Neural cell (in vitro differentiated cells): ENCODE data around the gene TF. TPM values are rescaled to one million over a fixed set of nuclear protein-coding genes. Genes with fewer than 3 reads are reported as not detected.
"Not testable (repeated sequence)": the region's sequence is repeated elsewhere in the genome, so short reads cannot be mapped to it uniquely, and the experiment has no call there.

Source experiments
- H2AFZ ChIP-seq: fragments of 200-600, 300-800 bp; sonication (generic), shearing (Covaris generic); 2 replicates; pipeline ENCODE4 v1.6.0; 2014; ENCODE audit warnings: low read depth, mild to moderate bottlenecking, antibody characterized with exemption, low read length, moderate library complexity
- H3F3A ChIP-seq: fragments of 200-600 bp; shearing (Covaris generic); 2 replicates; pipeline ENCODE4 v1.6.1; 2016; ENCODE audit warnings: mild to moderate bottlenecking, moderate library complexity, mixed read lengths, antibody characterized with exemption, low read length; ENCODE audit not compliant: insufficient read depth, poor library complexity, severe bottlenecking
- H3K27ac ChIP-seq: fragments of 200-600, 300-800 bp; sonication (generic), shearing (Covaris generic); 2 replicates; pipeline ENCODE4 v1.5.1; 2014; ENCODE audit warnings: mild to moderate bottlenecking, low read length, moderate library complexity
- H3K27me3 ChIP-seq: fragments of 300-800, 200-600 bp; sonication (generic), shearing (Covaris generic); 2 replicates; pipeline ENCODE4 v1.6.0; 2014; ENCODE audit warnings: mild to moderate bottlenecking, low read depth, low read length, moderate library complexity; ENCODE audit not compliant: insufficient read depth
- H3K36me3 ChIP-seq: fragments of 300-800, 200-600 bp; sonication (generic), shearing (Covaris generic); 2 replicates; pipeline ENCODE4 v1.5.1; 2014; ENCODE audit warnings: mild to moderate bottlenecking, antibody characterized with exemption, low read length, moderate library complexity; ENCODE audit not compliant: insufficient read depth
- H3K4me2 ChIP-seq: fragments of 300-800, 200-600 bp; sonication (generic), shearing (Covaris generic); 2 replicates; pipeline ENCODE4 v1.6.0; 2014; ENCODE audit warnings: mild to moderate bottlenecking, low read length
- H3K4me3 ChIP-seq: fragments of 300-800, 200-600 bp; sonication (generic), shearing (Covaris generic); 2 replicates; pipeline ENCODE4 v1.5.1; 2014; ENCODE audit warnings: mild to moderate bottlenecking, low read length, moderate library complexity
- H3K79me2 ChIP-seq: fragments of 200-600 bp; shearing (Covaris generic); replicated peaks from 2 replicates; pipeline ENCODE4 v1.6.0; 2014; ENCODE audit warnings: mild to moderate bottlenecking, low read length, moderate library complexity; ENCODE audit not compliant: insufficient read depth
- H3K9ac ChIP-seq: fragments of 300-800, 200-600 bp; sonication (generic), shearing (Covaris generic); 2 replicates; pipeline ENCODE4 v1.6.1; 2016; ENCODE audit warnings: mild to moderate bottlenecking, low read length, mixed read lengths
- H3K9me2 ChIP-seq: fragments of 200-600 bp; shearing (Covaris generic); 2 replicates; pipeline ENCODE4 v1.6.1; 2016; ENCODE audit warnings: mild to moderate bottlenecking, low read length, mixed read lengths; ENCODE audit not compliant: insufficient read depth
- H3K9me3 ChIP-seq: fragments of 200-600, 300-800 bp; sonication (generic), shearing (Covaris generic); 2 replicates; pipeline ENCODE4 v1.6.1; 2016; ENCODE audit warnings: mild to moderate bottlenecking, mixed run types, low read length, moderate library complexity, mixed read lengths
- H4K20me1 ChIP-seq: fragments of 200-600 bp; shearing (Covaris generic); 2 replicates; pipeline ENCODE4 v1.6.1; 2016; ENCODE audit warnings: mild to moderate bottlenecking, mixed run types; ENCODE audit not compliant: insufficient read depth
- CTCF ChIP-seq: fragments of 450-650 bp; IDR thresholded peaks from 2 replicates; pipeline ENCODE4 v1.5.1; 2014; ENCODE audit warnings: antibody characterized with exemption, mild to moderate bottlenecking, moderate library complexity; ENCODE audit not compliant: poor library complexity, severe bottlenecking
- EP300 ChIP-seq: fragments of 450-650 bp; conservative IDR thresholded peaks from 2 replicates; pipeline ENCODE4 v1.6.1; 2014; ENCODE audit warnings: antibody characterized with exemption, mild to moderate bottlenecking, moderate library complexity; ENCODE audit not compliant: poor library complexity, severe bottlenecking
- EZH2 ChIP-seq: fragments of 200-600, 300-800 bp; shearing (Covaris generic), sonication (generic); IDR thresholded peaks from 2 replicates; pipeline ENCODE4 v1.6.1; 2014; ENCODE audit warnings: antibody characterized with exemption, low read length, borderline replicate concordance, mild to moderate bottlenecking; ENCODE audit not compliant: insufficient read depth, poor library complexity, severe bottlenecking
- MXI1 ChIP-seq: fragments of 450-650 bp; conservative IDR thresholded peaks from 2 replicates; pipeline ENCODE4 v1.6.1; 2014; ENCODE audit warnings: antibody characterized with exemption, mild to moderate bottlenecking; ENCODE audit not compliant: poor library complexity, severe bottlenecking
- POLR2AphosphoS5 ChIP-seq: IDR thresholded peaks from 2 replicates; pipeline ENCODE4 v1.6.1; 2012
- RAD21 ChIP-seq: fragments of 450-650 bp; conservative IDR thresholded peaks from 2 replicates; pipeline ENCODE4 v1.6.1; 2014; ENCODE audit warnings: antibody characterized with exemption, mild to moderate bottlenecking, moderate library complexity
- REST ChIP-seq: IDR thresholded peaks from 2 replicates; pipeline ENCODE4 v1.6.1; 2012; ENCODE audit warnings: borderline replicate concordance
- SMC3 ChIP-seq: fragments of 450-650 bp; conservative IDR thresholded peaks from 2 replicates; pipeline ENCODE4 v1.6.1; 2014; ENCODE audit warnings: antibody characterized with exemption, mild to moderate bottlenecking, moderate library complexity; ENCODE audit not compliant: poor library complexity
- TAF1 ChIP-seq: IDR thresholded peaks from 2 replicates; pipeline ENCODE4 v1.6.1; 2012; ENCODE audit warnings: low read depth
- polyA plus RNA-seq: library from polyadenylated mRNA; depleted of rRNA; stranded (reverse); fragments of >200 nt; gene quantifications from 2 replicates; pipeline ENCODE4 v1.2.3, GENCODE V29; 2014

The TF gene
- polyA plus RNA-seq, 1 donor from 2014 or later: 1.4 TPM

GRCh38 chr3:133732231-133732630, 14.0 kb upstream of the TF start:
- H3K9me2 ChIP-seq, H4K20me1 ChIP-seq, H3F3A ChIP-seq, H3K9me3 ChIP-seq, H3K9ac ChIP-seq, H2AFZ ChIP-seq, H3K4me3 ChIP-seq, H3K27ac ChIP-seq, H3K27me3 ChIP-seq, H3K4me2 ChIP-seq, H3K79me2 ChIP-seq, H3K36me3 ChIP-seq: not testable (repeated sequence)

- Histone ChIP-seq H4K20me1 (no peaks in the 10 kb centered on the region), H3K36me3 (no peaks in the 10 kb centered on the region), H3F3A (no peaks in the 10 kb centered on the region), H3K27ac (no peak overlapping the region), H3K4me3 (no peak overlapping the region), H3K9me2 (no peaks in the 10 kb centered on the region), H3K27me3 (no peaks in the 10 kb centered on the region), H3K9ac (no peak overlapping the region), H2AFZ (no peak overlapping the region), H3K4me2 (no peak overlapping the region), H3K79me2 (no peaks in the 10 kb centered on the region), H3K9me3 (no peaks in the 10 kb centered on the region)
- no peak for TF ChIP-seq MXI1
These were observed 13.0 kb upstream of the TF start for GRCh38 chr3:133733226-133733625.

GRCh38 chr3:133734305-133734704, 11.9 kb upstream of the TF start:
- no peak overlapping the region for H3K27ac ChIP-seq
- no peak overlapping the region for H3K4me3 ChIP-seq
- no peaks in the 10 kb centered on the region for H4K20me1 ChIP-seq
- H3K27me3 ChIP-seq: no peaks in the 10 kb centered on the region
- TF ChIP-seq POLR2AphosphoS5: no peak
- no peak for TF ChIP-seq RAD21
- no peaks in the 10 kb centered on the region for H3K9me3 ChIP-seq
- no peak overlapping the region for H3K9ac ChIP-seq
- no peak overlapping the region for H3K4me2 ChIP-seq
- no peaks in the 10 kb centered on the region for H3F3A ChIP-seq
- H3K36me3 ChIP-seq: no peaks in the 10 kb centered on the region
- no peak overlapping the region for H2AFZ ChIP-seq
- H3K9me2 ChIP-seq: no peaks in the 10 kb centered on the region
- H3K79me2 ChIP-seq: no peaks in the 10 kb centered on the region

- Histone ChIP-seq H3K79me2 (no peaks in the 10 kb centered on the region), H3K4me3 (no peak overlapping the region), H3F3A (no peaks in the 10 kb centered on the region), H4K20me1 (no peaks in the 10 kb centered on the region), H3K27me3 (no peaks in the 10 kb centered on the region), H3K27ac (no peak overlapping the region), H3K9ac (no peak overlapping the region), H3K9me3 (no peaks in the 10 kb centered on the region), H3K9me2 (no peaks in the 10 kb centered on the region), H3K4me2 (no peak overlapping the region), H2AFZ (no peak overlapping the region), H3K36me3 (no peaks in the 10 kb centered on the region)
- no peak for TF ChIP-seq CTCF
- no peak for TF ChIP-seq TAF1
- TF ChIP-seq RAD21: no peak
- TF ChIP-seq SMC3: no peak
- no peak for TF ChIP-seq POLR2AphosphoS5
- no peak for TF ChIP-seq REST
- no peak for TF ChIP-seq MXI1
- TF ChIP-seq EP300: no peak
- TF ChIP-seq EZH2: no peak
These were observed 3.7 kb upstream of the TF start for GRCh38 chr3:133742351-133743091.
